IMR-90 (cell line): ENCODE measurements around the gene NRF1. TPM values are rescaled to one million over a fixed set of nuclear protein-coding genes. Genes with fewer than 3 reads are reported as not detected.

Experiments used
- ATAC-seq: fragments of 200-7000 bp; cut with Tn5 transposase; 2 replicates; pipeline ENCODE4 v1.9.1; 2020; ENCODE audit warnings: low read depth, mild to moderate bottlenecking, moderate library complexity
- BruUV-seq: library from RNA; stranded (reverse); fragments of 400-500 nt; replicated peaks from 2 replicates; lab custom pipeline; 2021; lab: Mats Ljungman, UMichigan
- CTCF ChIA-PET: fragments of 300-600 bp; formaldehyde crosslinking; extraction: SDS; loops from one replicate; lab custom pipeline; 2021; ENCODE audit warnings: antibody characterized with exemption; lab: Yijun Ruan, JAX
- POLR2A ChIA-PET: fragments of 300-600 bp; sonication (Branson Sonifier 250); formaldehyde crosslinking; loops from one replicate; lab custom pipeline; 2022; ENCODE audit warnings: antibody characterized with exemption; ENCODE audit not compliant: unreplicated experiment; lab: Charles Lee
- DNase-seq: peaks from one replicate; pipeline ENCODE4 v3.0.0; 2013
- H2AFZ ChIP-seq: replicated peaks from 2 replicates; pipeline ENCODE3; 2013; ENCODE audit warnings: low read length, mild to moderate bottlenecking; ENCODE audit not compliant: poor library complexity
- H2AK5ac ChIP-seq: 2 replicates; pipeline ENCODE4 v1.6.1; 2013; ENCODE audit warnings: low read depth, low read length, inconsistent platforms
- H2AK9ac ChIP-seq: replicated peaks from 2 replicates; pipeline ENCODE3; 2013; ENCODE audit warnings: mild to moderate bottlenecking, low read depth, low read length, moderate library complexity; ENCODE audit not compliant: poor library complexity
- H2BK120ac ChIP-seq: 2 replicates; pipeline ENCODE4 v1.6.1; 2013; ENCODE audit warnings: low read depth, low read length, inconsistent platforms
- H2BK15ac ChIP-seq: 3 replicates; pipeline ENCODE4 v1.6.1; 2013; ENCODE audit warnings: low read depth, low read length, inconsistent platforms
- H2BK20ac ChIP-seq: 2 replicates; pipeline ENCODE4 v1.6.1; 2013; ENCODE audit warnings: low read depth, mild to moderate bottlenecking, inconsistent platforms, low read length, moderate library complexity
- H2BK5ac ChIP-seq: 2 replicates; pipeline ENCODE4 v1.6.1; 2013; ENCODE audit warnings: mild to moderate bottlenecking, low read depth, low read length, inconsistent platforms; ENCODE audit not compliant: poor library complexity, severe bottlenecking
- H3K14ac ChIP-seq: replicated peaks from 2 replicates; pipeline ENCODE4 v1.6.1; 2013; ENCODE audit warnings: low read depth, low read length, inconsistent platforms
- H3K18ac ChIP-seq: 2 replicates; pipeline ENCODE4 v1.6.1; 2013; ENCODE audit warnings: low read depth, low read length, control low read depth
- H3K23ac ChIP-seq: 2 replicates; pipeline ENCODE4 v1.6.1; 2013; ENCODE audit warnings: low read depth, low read length, inconsistent platforms
- H3K27ac ChIP-seq: 2 replicates; pipeline ENCODE4 v1.5.1; 2013; ENCODE audit warnings: mild to moderate bottlenecking, control low read depth, low read length; ENCODE audit not compliant: insufficient read depth
- H3K27me3 ChIP-seq: 2 replicates; pipeline ENCODE4 v1.6.1; 2013; ENCODE audit warnings: low read length; ENCODE audit not compliant: control insufficient read depth, insufficient read depth
- H3K36me3 ChIP-seq: 2 replicates; pipeline ENCODE4 v1.6.1; 2013; ENCODE audit warnings: low read length, mixed read lengths; ENCODE audit not compliant: control insufficient read depth, insufficient read depth
- H3K4ac ChIP-seq: 2 replicates; pipeline ENCODE4 v1.6.1; 2013; ENCODE audit warnings: low read depth, low read length, inconsistent platforms
- H3K4me1 ChIP-seq: 2 replicates; pipeline ENCODE4 v1.6.1; 2013; ENCODE audit warnings: low read length, mixed read lengths; ENCODE audit not compliant: control insufficient read depth, insufficient read depth
- H3K4me2 ChIP-seq: 2 replicates; pipeline ENCODE4 v1.6.1; 2013; ENCODE audit warnings: low read depth, mild to moderate bottlenecking, control low read depth, low read length, moderate library complexity
- H3K4me3 ChIP-seq: 2 replicates; pipeline ENCODE4 v1.5.1; 2013; ENCODE audit warnings: low read depth, mild to moderate bottlenecking, control low read depth, low read length, moderate library complexity; ENCODE audit not compliant: insufficient read depth
- H3K56ac ChIP-seq: 2 replicates; pipeline ENCODE4 v1.6.1; 2013; ENCODE audit warnings: low read length, inconsistent platforms; ENCODE audit not compliant: insufficient read depth; ENCODE audit errors: extremely low read depth
- H3K79me1 ChIP-seq, 2 experiments: 2 replicates each; pipeline ENCODE4 v1.6.1; 2013; ENCODE audit warnings: low read length in 2 of 2, inconsistent platforms in 1 of 2, low read depth in 1 of 2
- H3K9ac ChIP-seq: 2 replicates; pipeline ENCODE4 v1.6.1; 2013; ENCODE audit warnings: low read depth, low read length, control low read depth
- H3K9me1 ChIP-seq: 2 replicates; pipeline ENCODE4 v1.6.1; 2013; ENCODE audit warnings: low read length, inconsistent platforms; ENCODE audit not compliant: insufficient read depth
- H3K9me3 ChIP-seq: 2 replicates; pipeline ENCODE4 v1.6.1; 2013; ENCODE audit warnings: low read length; ENCODE audit not compliant: control insufficient read depth, insufficient read depth
- H4K20me1 ChIP-seq: 2 replicates; pipeline ENCODE4 v1.6.1; 2013; ENCODE audit warnings: low read length, inconsistent platforms; ENCODE audit not compliant: insufficient read depth
- H4K5ac ChIP-seq: 2 replicates; pipeline ENCODE4 v1.6.1; 2013; ENCODE audit warnings: mild to moderate bottlenecking, low read depth, low read length, control low read depth
- H4K8ac ChIP-seq, 2 experiments: 2 replicates each; pipeline ENCODE4 v1.6.1; 2013; ENCODE audit warnings: low read depth in 2 of 2, low read length in 2 of 2, control low read depth in 1 of 2, inconsistent platforms in 1 of 2
- H4K91ac ChIP-seq: 2 replicates; pipeline ENCODE4 v1.6.1; 2013; ENCODE audit warnings: low read depth, low read length, inconsistent platforms; ENCODE audit not compliant: insufficient read depth
- BHLHE40 ChIP-seq: fragments of 150-350 bp; IDR thresholded peaks from 2 replicates; pipeline ENCODE4 v1.6.1; 2016; ENCODE audit warnings: mild to moderate bottlenecking, low read depth, low read length
- CEBPB ChIP-seq: IDR thresholded peaks from 2 replicates; pipeline ENCODE4 v1.6.1; 2012; ENCODE audit warnings: low read depth, low read length, improper control_type of control experiment
- CHD1 ChIP-seq: IDR thresholded peaks from 2 replicates; pipeline ENCODE4 v1.6.1; 2012; ENCODE audit warnings: low read depth, low read length, improper control_type of control experiment
- ELK1 ChIP-seq: fragments of 150-350 bp; IDR thresholded peaks from 2 replicates; pipeline ENCODE4 v1.6.1; 2016; ENCODE audit warnings: low read depth, mild to moderate bottlenecking, low read length, moderate library complexity, borderline replicate concordance
- FOS ChIP-seq: fragments of 150-350 bp; IDR thresholded peaks from 2 replicates; pipeline ENCODE4 v1.6.1; 2016; ENCODE audit warnings: low read depth, low read length
- MAFK ChIP-seq: IDR thresholded peaks from 2 replicates; pipeline ENCODE4 v1.6.1; 2012; ENCODE audit warnings: low read depth, low read length, improper control_type of control experiment
- MAZ ChIP-seq: IDR thresholded peaks from 2 replicates; pipeline ENCODE4 v1.6.1; 2012; ENCODE audit warnings: low read depth, mild to moderate bottlenecking, low read length, improper control_type of control experiment, moderate library complexity, borderline replicate concordance
- MXI1 ChIP-seq: IDR thresholded peaks from 2 replicates; pipeline ENCODE4 v1.6.1; 2012; ENCODE audit warnings: low read depth, mild to moderate bottlenecking, low read length, moderate library complexity, borderline replicate concordance
- NFE2L2 ChIP-seq: fragments of 150-350 bp; IDR thresholded peaks from 2 replicates; pipeline ENCODE4 v1.6.1; 2016; ENCODE audit warnings: low read depth, mild to moderate bottlenecking, low read length
- POLR2A ChIP-seq: IDR thresholded peaks from 2 replicates; pipeline ENCODE4 v1.6.1; 2012; ENCODE audit warnings: mild to moderate bottlenecking, low read depth, low read length
- RAD21 ChIP-seq: IDR thresholded peaks from 2 replicates; pipeline ENCODE4 v1.6.1; 2012; ENCODE audit warnings: low read length, improper control_type of control experiment
- RCOR1 ChIP-seq: IDR thresholded peaks from 2 replicates; pipeline ENCODE4 v1.6.1; 2012; ENCODE audit warnings: mild to moderate bottlenecking, low read length, improper control_type of control experiment; ENCODE audit not compliant: insufficient replicate concordance
- RFX5 ChIP-seq: IDR thresholded peaks from 2 replicates; pipeline ENCODE4 v1.8.0; 2012; ENCODE audit warnings: low read depth, mild to moderate bottlenecking, low read length, moderate library complexity
- WGBS, 2 experiments: methylation state at CpG; one replicate each; pipeline versions ENCODE4 v1.1.5 to v1.1.7; 2013; ENCODE audit warnings: missing lambda C conversion rate in 2 of 2; ENCODE audit not compliant: insufficient read length in 1 of 2; ENCODE audit errors: extremely low coverage in 2 of 2; 5-methylcytosine and 5-hydroxymethylcytosine counted together
- dilution Hi-C: fragments of 300-500 bp; cut with HindIII; formaldehyde crosslinking; loops from one replicate; pipeline ENCODE4 v1.14.3; 2018; ENCODE audit warnings: low sequenced_read_pairs; ENCODE audit not compliant: unreplicated experiment
- in situ Hi-C: fragments of 300-500 bp; cut with MboI; formaldehyde crosslinking; loops from 3 replicates; pipeline ENCODE4 v1.14.3; 2019; ENCODE audit warnings: low sequenced_read_pairs, inconsistent platforms, mixed read lengths
- intact Hi-C: fragments of 100-400 bp; cut with micrococcal nuclease; formaldehyde crosslinking; loops from 2 replicates; pipeline ENCODE4 v1.10.0; 2022
- polyA plus RNA-seq, 3 experiments: library from polyadenylated mRNA; depleted of rRNA; stranded (reverse); fragments of >200 nt; gene quantifications; 2 replicates each; pipeline ENCODE4 v1.2.3, GENCODE V29; 2012; ENCODE audit warnings: low replicate concordance in 1 of 3
- total RNA-seq: library from RNA; depleted of rRNA; stranded (reverse); fragments of >200 nt; gene quantifications from 2 replicates; pipeline ENCODE4 v1.2.3, GENCODE V29; 2012
- TF ChIP-seq, protein P1 (sequence below): conservative IDR thresholded peaks from 2 replicates; pipeline ENCODE4 v1.5.1; 2012; ENCODE audit warnings: mild to moderate bottlenecking, low read depth, low read length, improper control_type of control experiment

The NRF1 gene
- total and polyA plus RNA-seq, 2 of the 4 experiments (the other 2 are of a cell fraction): 11.4 to 15.8 TPM

DNA sequence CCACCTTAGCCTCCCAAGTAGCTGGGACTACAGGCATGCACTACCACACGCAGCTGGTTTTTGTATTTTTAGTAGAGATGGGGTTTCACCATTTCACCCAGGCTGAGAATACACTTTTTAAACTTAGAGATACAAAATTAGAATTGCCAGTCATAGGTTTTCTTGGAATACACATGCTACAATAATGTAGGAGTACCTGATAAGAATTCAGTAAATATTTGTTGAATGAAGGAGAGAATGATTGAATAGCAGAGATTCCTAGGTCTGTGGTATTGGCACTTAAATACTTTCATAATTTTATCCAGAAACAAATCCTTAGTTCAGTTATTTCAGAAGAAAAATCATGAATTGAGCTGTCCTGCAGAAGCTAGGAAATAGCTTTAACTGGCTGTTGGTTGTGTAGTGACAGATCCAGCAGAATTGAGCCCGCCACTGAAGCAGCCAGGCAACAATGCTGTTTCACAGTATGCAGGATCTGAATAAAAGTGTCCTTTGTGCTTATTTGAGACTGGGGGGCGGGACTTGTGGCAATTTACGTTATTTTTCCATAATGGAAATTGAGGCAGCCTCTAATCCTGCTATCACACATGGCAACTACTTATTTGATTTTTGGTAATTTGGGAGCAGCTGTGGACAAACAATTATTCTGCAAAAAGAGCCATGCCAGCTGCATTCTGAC, 31.5 kb downstream of the NRF1 start:
- no TSS peak for BruUV-seq
- H4K20me1 ChIP-seq: 0 out of 2 replicates have a peak, but pooled peaks cover 4% of the 10 kb centered on the region
- H3K56ac ChIP-seq: no peak overlapping the region
- H3K4me2 ChIP-seq: no peak overlapping the region
- no peak overlapping the region for H2BK20ac ChIP-seq
- no peak overlapping the region for H3K14ac ChIP-seq
- no peak for TF ChIP-seq MAFK
- TF ChIP-seq ELK1: no peak
- TF ChIP-seq, protein P1, sequence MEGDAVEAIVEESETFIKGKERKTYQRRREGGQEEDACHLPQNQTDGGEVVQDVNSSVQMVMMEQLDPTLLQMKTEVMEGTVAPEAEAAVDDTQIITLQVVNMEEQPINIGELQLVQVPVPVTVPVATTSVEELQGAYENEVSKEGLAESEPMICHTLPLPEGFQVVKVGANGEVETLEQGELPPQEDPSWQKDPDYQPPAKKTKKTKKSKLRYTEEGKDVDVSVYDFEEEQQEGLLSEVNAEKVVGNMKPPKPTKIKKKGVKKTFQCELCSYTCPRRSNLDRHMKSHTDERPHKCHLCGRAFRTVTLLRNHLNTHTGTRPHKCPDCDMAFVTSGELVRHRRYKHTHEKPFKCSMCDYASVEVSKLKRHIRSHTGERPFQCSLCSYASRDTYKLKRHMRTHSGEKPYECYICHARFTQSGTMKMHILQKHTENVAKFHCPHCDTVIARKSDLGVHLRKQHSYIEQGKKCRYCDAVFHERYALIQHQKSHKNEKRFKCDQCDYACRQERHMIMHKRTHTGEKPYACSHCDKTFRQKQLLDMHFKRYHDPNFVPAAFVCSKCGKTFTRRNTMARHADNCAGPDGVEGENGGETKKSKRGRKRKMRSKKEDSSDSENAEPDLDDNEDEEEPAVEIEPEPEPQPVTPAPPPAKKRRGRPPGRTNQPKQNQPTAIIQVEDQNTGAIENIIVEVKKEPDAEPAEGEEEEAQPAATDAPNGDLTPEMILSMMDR: no peak
- TF ChIP-seq NFE2L2: no peak
- TF ChIP-seq POLR2A: no peak
- TF ChIP-seq RCOR1: no peak
- no peak for TF ChIP-seq MAZ
- no peak for TF ChIP-seq FOS
- TF ChIP-seq MXI1: no peak
- TF ChIP-seq RAD21: no peak
- no peak for TF ChIP-seq CEBPB
- TF ChIP-seq CHD1: no peak
- TF ChIP-seq BHLHE40: no peak
- TF ChIP-seq RFX5: no peak
- ChIA-PET CTCF (interaction anchor here (1.2 to 2.5 kb wide), 4 partner anchors 30 to 425 kb away, joined by 5 to 12 read pairs (median 6); no protein-coding TSS in a partner anchor), POLR2A (no interaction called here)
- in situ Hi-C loops (loop anchor here (10.0 kb wide), 1 partner anchor 428 kb away; no protein-coding TSS in a partner anchor), dilution Hi-C loops (no loop called here), intact Hi-C loops (no loop called here)
- no peak overlapping the region for H2BK15ac ChIP-seq
- no peak overlapping the region for H2BK120ac ChIP-seq
- no peak overlapping the region for H3K4me3 ChIP-seq
- no peak overlapping the region for H3K9ac ChIP-seq
- no peaks in the 10 kb centered on the region for H3K9me1 ChIP-seq
- H3K18ac ChIP-seq: no peak overlapping the region
- H4K5ac ChIP-seq: no peak overlapping the region
- DNase-seq (no peak), ATAC-seq (no peak)
- H4K91ac ChIP-seq: no peak overlapping the region
- H2AK9ac ChIP-seq: no peak overlapping the region
- peaks cover 30 to 31% of the 10 kb centered on the region in 2 experiments for H3K79me1 ChIP-seq
- H3K4me1 ChIP-seq: peaks cover 10% of the 10 kb centered on the region
- no peak overlapping the region for H2BK5ac ChIP-seq
- H2AFZ ChIP-seq: no peak overlapping the region
- no peak overlapping the region for H3K4ac ChIP-seq
- no peaks in the 10 kb centered on the region for H3K36me3 ChIP-seq
- no peak overlapping the region for H3K27ac ChIP-seq
- no peak overlapping the region for H3K23ac ChIP-seq
- H3K9me3 ChIP-seq: no peaks in the 10 kb centered on the region
- no peak overlapping the region for H2AK5ac ChIP-seq
- no CpG with 5 or more reads among the region's 4 CpGs for whole genome bisulfite sequencing, 2 experiments
- no peak overlapping the region for H4K8ac ChIP-seq
- H3K27me3 ChIP-seq: no peaks in the 10 kb centered on the region
